Stimulated activated CD4-positive, alpha-beta T cell treated with anti-CD3 and anti-CD28 coated beads, Interleukin-12 subunit alpha, Interleukin-12 subunit beta, amount 100 ng/mL, for 24 hours (primary cell): ENCODE results near the gene MAPKAPK3.

Source experiments
- DNase-seq, 2 experiments: peaks; one replicate each; pipeline ENCODE4 v3.0.0-alpha.2; 2020; ENCODE audit warnings: low read depth in 2 of 2

MAPKAPK3 gene

DNA sequence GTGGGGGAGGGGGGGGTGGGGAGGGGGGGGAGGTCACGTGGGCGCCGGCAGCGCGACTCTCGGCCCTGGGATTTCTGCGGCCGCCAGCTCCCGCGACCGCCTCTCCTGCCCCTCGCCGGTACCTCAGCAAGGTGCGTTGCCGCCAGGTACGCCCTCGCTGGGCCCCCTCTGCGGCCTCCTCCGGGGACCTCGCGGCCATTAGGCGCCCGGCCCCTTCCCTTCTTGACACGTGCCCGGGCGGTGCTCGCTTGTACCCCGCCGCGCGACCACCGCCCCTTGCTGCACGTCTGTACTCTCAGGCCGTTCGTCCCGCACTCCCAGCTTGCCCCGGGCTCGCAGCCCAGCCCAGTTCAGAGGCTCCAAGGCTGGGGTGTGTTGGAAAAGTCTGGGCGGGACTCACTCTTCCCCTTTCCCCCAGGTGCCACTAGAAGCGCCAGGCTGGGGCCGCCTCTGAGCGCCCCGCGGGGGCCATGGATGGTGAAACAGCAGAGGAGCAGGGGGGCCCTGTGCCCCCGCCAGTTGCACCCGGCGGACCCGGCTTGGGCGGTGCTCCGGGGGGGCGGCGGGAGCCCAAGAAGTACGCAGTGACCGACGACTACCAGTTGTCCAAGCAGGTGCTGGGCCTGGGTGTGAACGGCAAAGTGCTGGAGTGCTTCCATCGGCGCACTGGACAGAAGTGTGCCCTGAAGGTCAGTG lies at the start of gene MAPKAPK3:
MAPKAPK3 (plus strand) TSS at position 56 of the 696 bp plus-strand sequence; CDS start at position 471, 415 bp downstream.
- no peak for DNase-seq

DNA sequence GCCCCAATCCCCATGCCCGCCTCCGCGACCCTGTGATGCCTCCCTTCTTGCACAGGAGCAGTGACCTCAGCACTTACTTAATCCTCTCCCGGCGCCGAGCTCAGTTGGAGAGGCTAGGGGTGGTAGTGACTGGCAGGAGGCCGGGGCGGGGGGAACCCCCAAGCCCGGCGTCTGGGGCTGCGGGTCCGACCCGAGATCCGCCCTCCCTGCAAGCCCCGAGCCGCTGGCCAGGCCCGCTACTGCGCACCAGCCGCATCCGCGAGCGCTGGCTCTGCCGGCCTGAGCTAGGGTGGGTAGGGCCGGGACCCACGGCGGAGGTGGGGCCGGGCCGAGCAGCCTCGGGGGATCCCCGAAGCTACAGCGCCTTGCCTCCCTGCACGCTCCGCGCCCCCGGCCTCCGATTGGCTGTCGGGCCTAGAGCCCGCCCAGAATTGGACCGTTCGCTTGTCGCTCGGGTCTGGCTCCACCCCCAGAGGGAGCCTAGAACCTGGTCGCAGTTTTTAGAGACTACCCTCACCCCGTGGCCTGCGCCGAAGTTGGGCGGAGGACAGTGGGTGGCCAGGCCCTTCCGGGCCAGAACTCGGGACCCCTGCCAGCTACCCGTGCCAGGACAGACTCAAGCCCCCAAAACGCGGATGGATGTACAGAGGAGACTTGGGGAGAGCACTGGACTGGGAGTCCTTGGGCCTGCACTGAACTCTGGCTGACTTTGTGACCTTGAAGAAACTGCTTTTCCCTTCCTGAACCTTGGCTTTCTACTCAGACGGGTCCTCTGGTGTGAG lies 49.4 kb upstream of the MAPKAPK3 start, which contains the start of gene C3orf18:
C3orf18 (minus strand) TSS at position 362 of the 782 bp plus-strand sequence. CDS start 2,048 bp downstream, outside the sequence.
- peak; percentile 90 to 96 for DNase-seq

DNA sequence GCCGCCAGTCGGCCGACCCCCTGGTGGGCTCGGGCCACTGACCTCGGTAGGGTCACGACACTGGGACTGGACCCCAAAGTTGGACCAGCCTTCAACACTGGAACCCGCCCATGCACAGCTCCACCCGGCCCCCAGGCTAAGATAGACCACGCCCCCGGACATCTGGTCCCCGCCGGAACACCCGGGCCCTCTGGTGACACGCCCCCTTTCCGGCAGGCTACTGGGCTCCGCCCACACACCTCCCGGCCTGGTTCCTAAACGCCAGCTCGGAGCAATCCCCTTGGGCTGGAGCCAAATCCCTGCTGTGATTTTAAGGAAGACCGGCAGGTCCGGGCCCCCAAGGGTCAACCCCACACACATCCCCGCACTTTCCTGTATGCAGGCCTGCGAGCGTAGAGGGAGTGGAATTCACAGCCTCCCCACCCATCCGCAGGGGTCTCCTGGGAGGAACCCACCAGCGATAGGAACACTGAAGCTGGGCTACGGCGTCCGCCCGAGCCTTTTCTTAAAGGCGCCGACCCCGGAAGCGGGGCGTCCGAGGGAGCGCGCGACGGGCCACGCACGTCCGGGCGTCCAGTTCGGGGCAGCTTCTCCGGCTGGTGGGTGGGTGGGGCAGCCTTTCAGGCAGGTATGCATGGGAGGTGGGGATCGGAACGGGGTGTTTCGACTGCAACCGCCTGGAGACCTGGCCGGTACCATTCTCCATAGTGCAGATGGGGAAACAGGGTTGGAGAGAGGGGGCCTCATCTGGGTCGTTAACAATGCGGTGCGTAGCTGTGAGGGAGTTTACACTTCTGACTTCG lies 47.8 kb upstream of the MAPKAPK3 start, which contains the start of gene HEMK1:
HEMK1 (plus strand) TSS at position 576 of the 803 bp plus-strand sequence. CDS start 1,583 bp downstream, outside the sequence.
- peak; percentile 91 to 98 for DNase-seq

DNA sequence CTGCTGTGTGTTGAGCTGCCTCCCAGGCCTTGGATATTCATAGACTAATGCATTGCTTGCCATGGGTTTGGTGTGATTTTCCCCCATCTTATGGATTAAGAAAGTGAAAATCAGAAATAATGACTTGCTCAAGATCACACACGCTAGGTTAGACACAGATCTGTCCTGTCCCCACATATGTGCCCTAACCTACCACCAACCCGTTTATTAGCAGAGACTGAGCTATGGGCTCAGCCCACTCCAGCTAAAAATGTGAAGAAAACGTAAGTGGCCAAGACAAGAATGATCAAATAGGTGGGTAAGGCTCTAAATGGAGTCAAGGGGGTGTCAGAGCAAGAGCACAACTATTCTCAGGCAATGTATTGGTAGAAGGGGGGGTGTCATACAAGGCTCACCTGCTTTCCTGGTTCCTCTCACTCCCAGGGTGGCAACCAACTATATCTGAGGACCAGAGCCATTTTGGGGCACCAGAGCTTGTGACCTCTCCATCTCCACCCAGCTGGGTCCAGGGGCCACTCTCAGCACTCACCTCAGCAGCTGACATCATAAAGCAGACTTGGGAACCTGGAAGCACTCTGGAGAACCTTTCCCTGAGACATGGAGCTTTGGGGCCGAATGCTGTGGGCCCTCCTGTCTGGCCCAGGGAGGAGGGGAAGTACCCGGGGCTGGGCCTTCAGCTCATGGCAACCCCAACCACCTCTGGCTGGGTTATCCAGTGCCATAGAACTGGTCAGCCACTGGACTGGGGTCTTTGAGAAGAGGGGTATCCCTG lies 46.3 kb upstream of the MAPKAPK3 start:
- no peak for DNase-seq

DNA sequence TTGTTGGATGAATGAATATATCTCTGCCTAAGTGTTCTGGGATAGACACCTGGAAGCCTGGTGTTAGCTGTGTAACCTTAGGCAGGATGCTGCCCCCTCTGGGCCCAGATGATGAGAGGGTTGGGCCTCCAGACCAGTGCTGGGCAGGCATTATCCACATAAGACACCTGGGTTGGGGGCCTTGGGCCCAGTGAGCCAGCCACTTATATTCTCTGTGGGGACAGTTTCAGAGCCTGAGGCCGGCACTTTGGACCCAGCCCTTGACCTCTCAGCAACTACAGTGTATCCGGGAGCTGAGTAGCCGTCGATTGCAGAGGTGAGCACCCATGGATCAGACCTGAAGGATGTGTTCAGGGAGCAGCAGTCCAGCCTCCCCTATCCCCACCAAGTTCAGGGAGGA lies 45.5 kb upstream of the MAPKAPK3 start:
- no peak for DNase-seq

DNA sequence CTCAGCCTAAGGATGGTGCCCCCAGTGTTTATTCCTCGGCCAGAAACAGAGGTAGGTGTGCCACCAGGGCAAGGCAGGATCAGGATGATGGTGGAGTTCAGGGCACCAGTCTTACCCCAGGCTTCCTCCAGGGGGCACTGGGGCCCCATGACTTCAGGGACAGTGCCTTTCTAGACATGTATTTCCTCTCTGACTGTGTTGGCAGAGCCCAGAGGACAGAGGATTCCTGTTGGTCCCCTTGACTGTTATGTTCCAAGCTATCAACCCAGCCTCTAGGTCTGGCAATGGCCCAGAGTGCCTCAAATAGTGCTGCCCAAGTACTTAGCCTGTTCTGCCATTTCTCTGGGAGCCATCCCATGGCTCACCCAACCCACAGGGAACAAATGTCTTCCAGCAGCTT lies 44.8 kb upstream of the MAPKAPK3 start:
- DNase-seq: peak; percentile 63 to 83

DNA sequence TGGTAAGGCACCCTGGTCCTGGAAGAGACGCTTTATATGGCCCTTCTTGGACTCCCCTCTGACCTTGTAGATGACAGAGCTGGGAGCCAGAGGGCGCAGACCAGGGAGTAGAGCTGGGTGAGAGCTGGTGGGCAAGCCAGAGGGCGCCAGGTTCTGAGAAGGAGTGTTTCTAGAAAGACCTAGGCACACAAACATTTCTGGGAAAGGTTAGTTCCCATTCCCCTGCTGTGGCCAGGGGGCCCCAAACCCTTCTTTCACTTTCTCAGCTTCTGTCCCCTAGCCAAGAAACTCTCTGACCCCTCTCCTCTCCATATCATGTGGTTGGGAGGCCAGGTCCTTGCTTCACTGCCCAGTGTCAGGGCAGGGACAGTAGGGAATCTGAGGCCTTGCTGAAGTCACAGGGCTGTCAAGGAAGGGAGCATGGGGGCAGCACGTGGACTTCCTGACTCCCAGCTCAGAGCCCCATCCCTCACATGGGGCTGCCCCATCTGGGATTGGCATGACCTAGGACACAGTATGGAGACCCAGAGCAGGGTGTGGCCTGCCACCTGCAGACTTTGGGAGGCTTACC lies 44.1 kb upstream of the MAPKAPK3 start:
- DNase-seq: no peak

DNA sequence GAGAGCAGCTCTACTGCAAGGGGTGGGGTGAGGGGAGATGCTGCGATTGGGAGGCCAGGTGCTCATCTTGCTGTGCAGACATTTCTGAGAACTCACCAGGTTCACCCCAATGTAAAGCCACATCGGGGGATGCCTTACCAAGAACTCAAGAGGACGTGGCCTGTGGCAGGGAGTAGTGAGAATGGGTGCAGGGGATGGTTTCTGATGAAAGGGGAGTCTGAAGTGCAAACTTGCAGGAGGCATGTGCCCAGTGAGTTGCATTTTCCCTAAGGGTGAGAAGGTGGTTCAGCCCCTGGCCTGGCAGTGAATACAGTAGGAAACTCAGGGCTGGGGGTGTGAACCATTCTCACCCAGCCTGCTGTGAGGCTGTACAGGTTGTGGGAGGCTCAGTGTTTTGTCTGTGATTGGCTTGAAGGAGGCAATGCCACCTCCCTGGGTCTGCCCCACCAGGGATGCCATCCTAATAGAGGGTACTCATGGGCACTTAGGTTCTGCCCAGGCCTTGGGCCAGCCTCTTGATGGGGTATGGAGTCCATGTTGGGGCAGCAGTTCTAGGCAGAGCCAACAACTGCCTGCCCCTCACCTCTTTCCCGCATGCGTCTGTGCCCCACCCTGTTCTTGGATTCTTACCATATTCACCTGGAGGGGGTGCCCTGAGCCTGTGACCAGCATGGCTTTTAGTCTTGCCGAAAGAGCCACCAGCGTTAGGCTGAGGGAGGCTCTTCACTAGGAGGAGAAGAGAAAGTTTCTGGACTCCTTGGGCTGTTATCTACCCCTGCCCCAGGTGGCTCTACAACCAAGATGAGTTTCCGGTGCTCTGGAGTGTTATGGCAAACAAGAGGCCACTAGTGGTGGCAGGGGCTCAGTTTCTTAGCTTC lies 43.1 kb upstream of the MAPKAPK3 start:
- peak; percentile 52 to 66 for DNase-seq

DNA sequence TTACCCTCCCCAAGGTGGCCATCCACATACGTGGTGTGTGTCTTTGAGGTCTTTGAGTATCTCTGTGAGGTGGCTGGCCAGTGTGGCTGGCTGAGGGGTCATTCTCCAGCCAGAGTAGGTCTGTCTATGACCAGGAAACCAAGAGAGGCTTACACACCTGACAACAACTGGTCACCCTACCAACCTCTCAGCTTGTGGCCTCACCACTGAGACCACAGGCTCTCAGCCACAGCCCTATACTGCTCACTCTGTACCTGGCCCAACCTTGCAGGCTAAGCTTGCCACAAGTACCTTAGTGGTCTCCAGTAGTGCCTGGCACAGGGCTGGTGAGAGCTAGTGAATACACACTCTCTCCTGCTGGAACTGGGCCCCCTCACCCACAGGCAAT lies 42.5 kb upstream of the MAPKAPK3 start:
- DNase-seq: no peak

DNA sequence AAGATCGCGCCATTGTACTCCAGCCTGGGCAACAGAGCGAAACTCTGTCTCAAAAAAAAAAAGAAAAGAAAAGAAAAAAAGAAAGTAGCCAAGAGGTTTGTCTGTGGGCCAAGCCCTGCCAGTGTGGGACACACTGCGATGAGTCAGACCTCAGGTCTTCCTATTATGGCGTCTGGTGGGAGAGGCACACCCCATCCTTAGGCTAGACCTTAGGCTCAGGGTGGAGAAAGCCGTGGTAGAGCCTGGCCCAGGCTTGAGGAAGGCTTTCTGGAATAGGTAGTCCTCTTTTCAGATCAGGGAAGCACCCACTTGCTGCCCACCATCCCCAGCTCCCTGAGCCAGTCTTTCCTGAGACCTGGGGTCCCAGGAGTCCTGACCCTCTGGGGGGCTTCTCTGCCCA lies 41.6 kb upstream of the MAPKAPK3 start:
- DNase-seq: no peak

DNA sequence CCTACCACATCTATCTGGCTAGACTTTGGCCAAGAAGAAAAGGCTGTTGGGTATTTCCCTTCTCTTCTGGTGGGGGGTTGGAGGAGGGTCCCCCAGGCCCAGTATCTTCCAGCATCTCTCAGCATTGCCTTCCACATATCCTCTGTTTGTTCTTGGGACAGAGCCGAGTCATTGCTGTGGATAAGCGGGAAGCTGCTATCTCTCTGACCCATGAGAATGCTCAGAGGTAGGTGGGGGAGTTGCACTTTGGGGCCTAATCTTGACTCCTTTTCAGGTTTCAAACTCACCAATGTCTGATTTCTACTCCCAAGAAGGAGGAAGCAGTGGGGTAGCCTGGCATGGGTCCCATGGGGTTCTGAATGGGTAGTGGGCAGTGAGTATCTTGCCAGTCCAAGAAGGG lies 39.6 kb upstream of the MAPKAPK3 start:
- no peak for DNase-seq

DNA sequence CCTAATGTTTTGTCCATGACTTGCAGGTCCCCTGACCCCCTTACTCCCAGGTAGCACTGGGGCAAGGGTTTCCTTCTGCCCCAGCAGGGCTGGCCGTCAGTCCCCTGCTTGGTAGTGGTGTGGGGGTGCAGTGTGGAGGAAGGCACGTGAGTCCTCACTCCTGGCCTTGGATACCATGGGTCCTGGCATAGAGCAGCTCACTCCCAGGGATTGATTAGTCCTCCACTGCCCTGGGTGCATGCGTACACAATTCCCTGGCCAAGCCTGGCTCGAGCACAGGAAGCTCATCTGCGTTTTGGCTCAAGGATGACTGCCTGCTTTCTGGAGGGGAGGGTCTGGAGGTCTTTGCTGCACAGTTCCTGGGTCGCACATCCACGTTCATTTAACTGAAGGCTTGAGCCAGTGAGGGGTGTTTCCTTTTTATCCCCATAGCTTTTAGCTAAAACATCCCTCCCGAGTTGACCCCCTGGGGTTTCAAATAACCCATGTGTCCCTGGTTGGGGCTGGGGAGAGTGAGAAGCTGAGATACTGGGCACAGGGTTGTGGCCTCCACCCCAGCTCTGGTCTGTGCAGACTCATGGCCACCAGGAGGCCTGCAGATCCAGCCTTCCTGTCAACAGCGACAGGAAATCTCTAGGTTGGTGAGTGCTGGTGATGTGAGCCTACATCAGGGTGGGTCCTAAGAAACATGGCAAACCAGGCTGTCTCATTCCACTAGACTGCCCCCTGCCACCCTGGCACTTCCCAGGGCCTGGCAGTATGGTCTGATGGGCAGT lies 36.1 kb upstream of the MAPKAPK3 start:
- DNase-seq: no peak

DNA sequence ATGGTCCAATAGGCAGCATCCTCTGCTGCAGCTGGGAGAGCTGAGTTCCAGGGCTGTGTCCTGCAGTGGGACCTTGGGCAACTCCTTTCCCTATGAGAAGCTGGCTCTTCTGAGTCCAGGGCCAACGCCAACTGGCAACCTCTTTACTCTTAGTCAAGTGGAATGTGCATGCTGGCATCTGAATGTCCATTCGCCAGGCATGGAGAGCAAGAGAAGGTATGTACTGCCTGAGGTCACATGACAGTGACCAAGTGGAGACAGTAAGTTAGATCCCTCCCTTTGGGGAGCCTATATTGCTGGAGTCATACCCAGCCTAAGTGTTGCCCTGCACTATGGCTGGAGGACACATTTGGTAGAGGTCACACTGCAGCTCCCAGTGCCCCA lies 35.5 kb upstream of the MAPKAPK3 start:
- no peak for DNase-seq

DNA sequence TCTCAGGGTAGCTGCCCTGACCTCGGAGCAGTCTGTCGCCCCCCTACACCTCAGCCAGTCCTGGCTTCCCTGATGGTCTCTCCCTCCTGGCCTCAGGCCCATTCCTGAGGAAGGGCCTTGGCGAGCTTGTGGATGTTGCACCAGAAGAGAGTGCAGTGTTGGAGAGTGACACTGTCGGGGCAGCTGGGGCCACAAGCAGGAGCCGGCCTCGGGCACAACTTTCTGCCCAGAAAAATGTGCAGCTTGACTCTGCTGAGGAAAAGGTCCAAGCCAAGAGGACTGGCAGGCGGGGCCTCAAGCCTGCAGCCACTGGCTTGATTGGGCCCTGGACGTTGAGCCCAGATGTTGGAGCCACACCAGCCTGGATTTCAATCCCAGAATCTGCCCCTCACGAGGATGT lies 34.9 kb upstream of the MAPKAPK3 start:
- no peak for DNase-seq

DNA sequence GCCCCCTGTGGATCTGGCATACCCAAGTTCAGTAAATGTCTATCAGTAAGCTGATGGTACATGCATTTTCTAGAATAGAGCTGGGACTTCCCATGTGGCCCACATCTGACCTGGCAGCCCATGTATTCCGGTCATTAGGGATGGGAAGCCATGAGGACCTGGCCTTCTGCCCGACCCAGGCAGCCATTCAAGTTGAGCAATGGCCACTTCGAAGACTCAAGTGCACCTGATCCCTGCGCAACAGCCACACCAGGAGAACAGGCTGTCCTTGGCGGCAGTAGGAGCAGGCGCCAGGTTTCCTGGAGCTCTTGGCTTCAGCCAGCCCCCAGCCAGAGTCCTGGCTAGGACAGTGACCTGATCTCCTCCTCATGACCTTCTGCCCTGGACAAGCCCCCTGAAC lies 33.1 kb upstream of the MAPKAPK3 start:
- no peak for DNase-seq

DNA sequence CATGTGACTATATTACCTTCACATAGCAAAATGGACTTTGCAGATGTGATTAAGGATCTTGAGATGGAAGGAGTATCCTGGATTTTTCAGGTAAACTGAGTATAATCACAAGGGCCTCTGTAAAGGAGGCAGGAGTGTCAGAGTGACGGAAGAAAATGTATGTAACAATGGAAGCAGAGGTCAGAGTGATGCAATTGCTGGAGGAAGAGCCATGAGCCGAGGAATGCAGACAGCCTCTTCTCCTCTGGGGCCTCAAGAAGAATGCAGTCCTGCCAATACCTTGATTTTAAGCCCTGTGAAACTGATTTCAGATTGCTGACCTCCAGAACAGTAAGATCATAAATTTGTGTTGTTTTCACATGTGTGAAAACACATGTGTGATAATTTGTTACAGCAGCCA lies 32.6 kb upstream of the MAPKAPK3 start:
- DNase-seq: no peak

DNA sequence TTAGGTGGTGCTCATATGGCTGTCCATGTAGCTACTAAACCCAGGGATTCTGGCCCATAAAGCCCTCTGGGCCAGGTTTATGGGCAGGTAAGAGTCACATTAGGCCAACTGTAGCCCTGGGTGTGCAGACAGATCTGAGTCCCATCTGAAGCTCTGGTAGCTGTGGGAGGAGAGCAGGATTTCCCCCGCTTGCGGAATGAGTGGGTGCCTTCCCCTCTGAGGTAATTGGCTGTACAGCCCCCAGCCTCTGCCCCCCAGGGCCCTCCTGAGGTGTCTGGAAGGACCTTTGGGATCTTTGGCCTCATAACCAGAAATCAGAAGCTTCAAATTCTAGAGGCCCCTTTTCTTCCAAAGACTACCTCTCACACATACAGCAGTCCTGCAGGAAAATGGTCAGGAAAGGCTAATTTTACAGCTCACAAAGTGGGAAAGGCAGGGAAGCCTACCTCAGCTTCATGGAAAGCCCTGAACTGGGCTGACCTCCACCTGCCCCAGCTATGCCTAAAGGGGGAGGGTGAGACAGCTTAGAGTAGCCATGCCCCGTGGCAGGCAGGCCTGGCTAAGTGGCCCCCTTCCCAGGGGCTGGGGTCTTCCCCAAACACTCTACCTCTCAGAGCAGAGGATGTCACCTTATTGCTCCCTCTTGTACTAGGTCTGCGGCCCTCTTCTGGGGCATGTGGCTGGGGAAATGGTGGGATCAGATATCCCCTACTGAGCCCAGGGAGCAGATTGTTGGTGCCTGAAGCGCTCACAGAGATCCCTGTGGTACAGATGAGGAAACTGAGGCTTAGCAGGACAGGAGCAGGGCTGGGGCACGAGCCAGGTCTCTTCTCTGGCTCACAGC lies 30.8 kb upstream of the MAPKAPK3 start:
- peak in 1 of 2 experiments; percentile 57 for DNase-seq

DNA sequence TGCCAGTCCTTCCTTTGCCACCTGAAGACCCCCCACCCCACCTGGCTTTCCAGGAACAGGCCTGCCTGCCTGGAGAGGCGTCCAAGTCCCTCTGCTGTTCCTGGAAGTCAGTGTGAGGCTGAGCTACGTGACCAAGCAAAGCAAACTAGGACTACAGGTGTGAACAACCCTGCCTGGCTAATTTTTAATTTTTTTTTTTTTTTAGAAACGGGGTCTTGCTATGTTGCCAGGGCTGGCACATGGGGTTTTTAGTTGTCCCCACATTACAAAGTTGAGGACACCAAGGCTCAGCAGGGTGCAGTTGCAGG lies 30.2 kb upstream of the MAPKAPK3 start:
- DNase-seq: no peak

DNA sequence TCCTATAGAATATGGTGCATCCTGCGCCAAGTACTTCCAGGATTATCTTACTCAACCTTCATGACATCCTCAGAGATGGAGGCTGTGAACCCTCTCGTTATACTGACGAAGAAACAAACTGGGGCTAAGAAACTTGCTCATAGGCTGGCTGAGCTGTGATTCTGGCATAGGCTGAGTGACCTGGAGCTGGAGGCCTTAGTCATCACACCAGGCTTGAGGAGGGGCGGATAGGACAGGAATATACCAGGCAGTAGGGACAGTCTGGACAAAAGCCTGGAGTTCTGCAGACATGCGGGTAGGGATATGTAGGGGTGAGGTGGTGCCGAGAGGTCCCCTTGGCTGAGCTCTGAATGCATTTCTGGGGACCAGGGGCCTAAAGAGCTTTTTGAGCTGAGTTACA lies 29.6 kb upstream of the MAPKAPK3 start:
- DNase-seq: no peak
